ENCODE results near the gene RTN4R. TPM values are rescaled to one million over a fixed set of nuclear protein-coding genes. Genes with fewer than 3 reads are reported as not detected.

The RTN4R gene
- total and polyA plus RNA-seq, 9 of the 15 experiments (the other 6 are each of a cell fraction or from before 2014, with no cell fraction given), result 0.04 to 2.8 (median 1.4) TPM; not detected in 3

DNA sequence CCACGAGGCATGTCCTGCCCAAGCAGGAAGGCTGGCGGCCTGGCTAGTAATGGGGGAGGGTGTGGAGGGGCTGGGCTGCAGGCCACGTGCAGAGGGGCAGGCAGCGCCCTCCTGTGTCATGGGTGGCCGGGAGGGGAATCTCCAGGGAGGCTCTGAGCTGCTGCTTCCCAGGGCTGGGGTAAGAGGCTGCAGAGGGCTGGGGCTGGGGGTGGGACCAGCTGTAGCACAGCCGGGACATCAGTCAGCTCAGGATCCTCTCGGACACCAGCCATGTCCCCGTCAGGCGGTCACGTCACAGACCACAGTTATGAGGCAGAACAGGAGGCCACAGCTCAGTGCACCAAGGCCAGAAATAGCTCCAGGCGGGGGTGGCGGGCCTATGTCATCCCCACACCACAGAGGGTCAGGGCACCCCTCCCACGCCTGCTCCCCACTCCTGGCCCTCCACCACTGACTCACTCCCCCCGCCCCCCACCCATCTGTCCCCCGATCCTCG is 21.1 kb downstream of the RTN4R start (continued):
- TF ChIP-seq ZNF444 (CRISPR knock-in tag; IDR thresholded peaks at IDR 0.05) (peak; percentile 64; the same call in 1 of the 2 replicates), CAMTA2 (CRISPR knock-in tag; conservative IDR thresholded peaks at IDR 0.05) (0 out of 2 replicates have a peak, but pooled peaks have one; percentile 69)
- TF ChIP-seq, protein P1, sequence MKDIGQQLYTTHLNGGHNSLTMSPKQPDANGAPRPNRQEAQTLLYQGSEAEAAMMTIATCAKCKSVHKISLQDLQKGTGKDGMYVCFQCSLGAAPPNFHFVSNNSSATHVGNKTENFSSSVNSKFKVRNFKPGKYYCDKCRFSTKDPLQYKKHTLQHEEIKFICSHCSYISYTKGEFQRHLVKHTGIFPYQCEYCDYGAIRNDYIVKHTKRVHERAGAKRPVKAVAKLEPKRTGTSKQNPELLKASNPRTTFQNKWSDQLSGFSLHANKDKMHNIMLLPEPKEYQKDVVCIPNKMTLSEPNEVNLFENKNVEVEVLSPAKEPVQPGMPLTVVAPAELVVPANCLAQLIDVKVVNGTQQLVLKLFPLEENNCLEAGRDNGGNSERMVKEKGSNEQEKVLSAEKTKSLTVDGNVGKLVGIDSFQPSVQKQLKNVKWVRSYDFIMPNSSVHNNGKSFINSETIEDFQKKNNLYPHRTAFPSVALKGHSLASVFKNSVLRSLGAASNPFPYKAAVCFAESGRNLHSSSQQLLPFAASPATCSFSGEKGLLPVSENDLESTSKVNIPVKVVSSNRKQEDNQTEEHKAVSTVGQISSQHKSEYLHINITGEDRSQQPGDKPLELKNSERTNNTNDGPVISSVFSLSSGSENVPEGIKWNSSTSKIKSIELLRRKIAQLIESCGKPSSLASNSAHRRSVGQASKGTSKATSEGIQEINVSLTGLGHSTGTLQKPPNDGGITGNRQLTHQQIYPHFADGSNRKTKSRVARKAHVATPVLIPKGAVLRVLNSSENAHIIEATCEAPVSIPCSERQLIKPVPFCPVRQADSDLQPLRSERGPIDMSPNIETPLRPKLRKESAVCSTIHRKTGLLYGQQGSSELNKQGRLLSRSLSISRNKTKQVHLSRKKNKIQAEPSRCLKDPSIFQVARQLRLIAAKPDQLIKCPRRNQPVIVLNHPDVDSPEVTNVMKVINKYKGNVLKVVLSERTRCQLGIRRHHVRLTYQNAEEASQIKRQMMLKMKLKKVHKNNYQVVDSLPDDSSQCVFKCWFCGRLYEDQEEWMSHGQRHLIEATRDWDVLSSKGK (CRISPR knock-in tag; IDR thresholded peaks at IDR 0.05), result no peak
- TF ChIP-seq, protein P2, sequence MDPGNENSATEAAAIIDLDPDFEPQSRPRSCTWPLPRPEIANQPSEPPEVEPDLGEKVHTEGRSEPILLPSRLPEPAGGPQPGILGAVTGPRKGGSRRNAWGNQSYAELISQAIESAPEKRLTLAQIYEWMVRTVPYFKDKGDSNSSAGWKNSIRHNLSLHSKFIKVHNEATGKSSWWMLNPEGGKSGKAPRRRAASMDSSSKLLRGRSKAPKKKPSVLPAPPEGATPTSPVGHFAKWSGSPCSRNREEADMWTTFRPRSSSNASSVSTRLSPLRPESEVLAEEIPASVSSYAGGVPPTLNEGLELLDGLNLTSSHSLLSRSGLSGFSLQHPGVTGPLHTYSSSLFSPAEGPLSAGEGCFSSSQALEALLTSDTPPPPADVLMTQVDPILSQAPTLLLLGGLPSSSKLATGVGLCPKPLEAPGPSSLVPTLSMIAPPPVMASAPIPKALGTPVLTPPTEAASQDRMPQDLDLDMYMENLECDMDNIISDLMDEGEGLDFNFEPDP (CRISPR knock-in tag; IDR thresholded peaks at IDR 0.05), result no peak; the same call in 1 of the 2 replicates
- TF ChIP-seq, protein P3, sequence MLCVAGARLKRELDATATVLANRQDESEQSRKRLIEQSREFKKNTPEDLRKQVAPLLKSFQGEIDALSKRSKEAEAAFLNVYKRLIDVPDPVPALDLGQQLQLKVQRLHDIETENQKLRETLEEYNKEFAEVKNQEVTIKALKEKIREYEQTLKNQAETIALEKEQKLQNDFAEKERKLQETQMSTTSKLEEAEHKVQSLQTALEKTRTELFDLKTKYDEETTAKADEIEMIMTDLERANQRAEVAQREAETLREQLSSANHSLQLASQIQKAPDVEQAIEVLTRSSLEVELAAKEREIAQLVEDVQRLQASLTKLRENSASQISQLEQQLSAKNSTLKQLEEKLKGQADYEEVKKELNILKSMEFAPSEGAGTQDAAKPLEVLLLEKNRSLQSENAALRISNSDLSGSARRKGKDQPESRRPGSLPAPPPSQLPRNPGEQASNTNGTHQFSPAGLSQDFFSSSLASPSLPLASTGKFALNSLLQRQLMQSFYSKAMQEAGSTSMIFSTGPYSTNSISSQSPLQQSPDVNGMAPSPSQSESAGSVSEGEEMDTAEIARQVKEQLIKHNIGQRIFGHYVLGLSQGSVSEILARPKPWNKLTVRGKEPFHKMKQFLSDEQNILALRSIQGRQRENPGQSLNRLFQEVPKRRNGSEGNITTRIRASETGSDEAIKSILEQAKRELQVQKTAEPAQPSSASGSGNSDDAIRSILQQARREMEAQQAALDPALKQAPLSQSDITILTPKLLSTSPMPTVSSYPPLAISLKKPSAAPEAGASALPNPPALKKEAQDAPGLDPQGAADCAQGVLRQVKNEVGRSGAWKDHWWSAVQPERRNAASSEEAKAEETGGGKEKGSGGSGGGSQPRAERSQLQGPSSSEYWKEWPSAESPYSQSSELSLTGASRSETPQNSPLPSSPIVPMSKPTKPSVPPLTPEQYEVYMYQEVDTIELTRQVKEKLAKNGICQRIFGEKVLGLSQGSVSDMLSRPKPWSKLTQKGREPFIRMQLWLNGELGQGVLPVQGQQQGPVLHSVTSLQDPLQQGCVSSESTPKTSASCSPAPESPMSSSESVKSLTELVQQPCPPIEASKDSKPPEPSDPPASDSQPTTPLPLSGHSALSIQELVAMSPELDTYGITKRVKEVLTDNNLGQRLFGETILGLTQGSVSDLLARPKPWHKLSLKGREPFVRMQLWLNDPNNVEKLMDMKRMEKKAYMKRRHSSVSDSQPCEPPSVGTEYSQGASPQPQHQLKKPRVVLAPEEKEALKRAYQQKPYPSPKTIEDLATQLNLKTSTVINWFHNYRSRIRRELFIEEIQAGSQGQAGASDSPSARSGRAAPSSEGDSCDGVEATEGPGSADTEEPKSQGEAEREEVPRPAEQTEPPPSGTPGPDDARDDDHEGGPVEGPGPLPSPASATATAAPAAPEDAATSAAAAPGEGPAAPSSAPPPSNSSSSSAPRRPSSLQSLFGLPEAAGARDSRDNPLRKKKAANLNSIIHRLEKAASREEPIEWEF (CRISPR knock-in tag; IDR thresholded peaks at IDR 0.05), result no peak

All from K562 (cell line).